Suprapubic skin (tissue), 4 donors: ENCODE measurements around the gene MYD88. TPM values are rescaled to one million over a fixed set of nuclear protein-coding genes. Genes with fewer than 3 reads are reported as not detected.
"Not testable (repeated sequence)": the region's sequence is repeated elsewhere in the genome, so short reads cannot be mapped to it uniquely, and the experiment has no call there.

Experiments
- DNase-seq, 2 donors: peaks; one replicate each; pipeline ENCODE4 v3.0.0-alpha.2; 2019; ENCODE audit warnings: low spot score in 2 of 2
- H3K27ac ChIP-seq: fragments of 200-600 bp; sonication (generic); one replicate; pipeline ENCODE4 v1.5.1; 2019
- H3K27me3 ChIP-seq: fragments of 200-600 bp; sonication (generic); one replicate; pipeline ENCODE4 v1.5.1; 2019
- H3K36me3 ChIP-seq: fragments of 200-600 bp; sonication (generic); one replicate; pipeline ENCODE4 v1.5.1; 2019
- H3K4me1 ChIP-seq: fragments of 200-600 bp; sonication (generic); one replicate; pipeline ENCODE4 v1.5.1; 2019
- H3K4me3 ChIP-seq: fragments of 200-600 bp; sonication (generic); one replicate; pipeline ENCODE4 v1.5.1; 2019; ENCODE audit warnings: mild to moderate bottlenecking
- H3K9me3 ChIP-seq: fragments of 200-600 bp; sonication (generic); one replicate; pipeline ENCODE4 v1.5.1; 2019
- CTCF ChIP-seq, 2 donors: fragments of 200-600 bp in 1 of 2; fragments of 450-650 bp in 1 of 2; sonication (generic) in 1 of 2; IDR thresholded peaks; one replicate each; pipeline ENCODE4 v1.5.1; 2016 to 2019; ENCODE audit warnings: antibody characterized with exemption in 2 of 2, mild to moderate bottlenecking in 1 of 2, moderate library complexity in 1 of 2
- EP300 ChIP-seq: sonication (generic); formaldehyde crosslinking; IDR thresholded peaks from one replicate; pipeline ENCODE4 v1.6.1; 2017; ENCODE audit warnings: antibody characterized with exemption
- POLR2A ChIP-seq, 2 donors: fragments of 450-650 bp; IDR thresholded peaks; one replicate each; pipeline ENCODE4 v1.6.1; 2017; ENCODE audit warnings: antibody characterized with exemption in 2 of 2, mild to moderate bottlenecking in 2 of 2, moderate library complexity in 2 of 2
- POLR2AphosphoS5 ChIP-seq, 3 donors: sonication (generic); formaldehyde crosslinking; IDR thresholded peaks; one replicate each; pipeline ENCODE4 v1.6.1; 2017; ENCODE audit warnings: antibody characterized with exemption in 3 of 3
- WGBS: methylation state at CpG from one replicate; pipeline ENCODE4 v1.1.5; 2018; 5-methylcytosine and 5-hydroxymethylcytosine counted together
- total RNA-seq, 4 donors: library from RNA; depleted of rRNA; stranded (reverse); fragments of >200 nt; gene quantifications; one replicate each; pipeline ENCODE4 v1.1.0, GENCODE V29; 2016

The MYD88 gene
- total RNA-seq, 4 donors from 2014 or later, result 21.6 to 33.2 (median 28.1) TPM

- DNase-seq, result peak in 1 of 2 donors; percentile 58
- Histone ChIP-seq H3K9me3 (no peaks in the 10 kb centered on the region), H3K4me1 (peaks cover 31% of the 10 kb centered on the region), H3K27me3 (no peaks in the 10 kb centered on the region), H3K4me3 (no peak overlapping the region), H3K36me3 (peaks cover 49% of the 10 kb centered on the region), H3K27ac (no peak overlapping the region)
- TF ChIP-seq CTCF (IDR thresholded peaks at IDR 0.05), result no peak
- TF ChIP-seq EP300, result no peak
- no peak for TF ChIP-seq POLR2AphosphoS5 (IDR thresholded peaks at IDR 0.05)
- no peak for TF ChIP-seq POLR2A (IDR thresholded peaks at IDR 0.05)
- WGBS, result 86% methylated on average over 10 of the region's 10 CpGs
Measured at GRCh38 chr3:38133557-38134405, 4.7 kb upstream of the MYD88 start.

GRCh38 chr3:38134517-38135143 lies 3.8 kb upstream of the MYD88 start:
- H3K27ac ChIP-seq, result not testable (repeated sequence)
- peaks cover 40% of the 10 kb centered on the region for H3K4me1 ChIP-seq

GRCh38 chr3:38135621-38136277 lies 2.7 kb upstream of the MYD88 start:
- peak overlapping the region; percentile 83 for H3K4me3 ChIP-seq
- DNase-seq, result peak in 1 of 2 donors; percentile 13
- H3K9me3 ChIP-seq, H3K27ac ChIP-seq, H3K27me3 ChIP-seq: not testable (repeated sequence)
- peaks cover 40% of the 10 kb centered on the region for H3K36me3 ChIP-seq
- peaks cover 51% of the 10 kb centered on the region for H3K4me1 ChIP-seq
- WGBS, result 62% methylated on average over 10 of the region's 10 CpGs

More at GRCh38 chr3:38134517-38135143, 3.8 kb upstream of the MYD88 start:
- 89% methylated on average over 10 of the region's 10 CpGs for WGBS
- peaks cover 40% of the 10 kb centered on the region for H3K36me3 ChIP-seq
- peak in 1 of 2 donors; percentile 20 for DNase-seq
- H3K27me3 ChIP-seq, H3K4me3 ChIP-seq, H3K9me3 ChIP-seq: not testable (repeated sequence)

GRCh38 chr3:38136393-38136776 lies 2.1 kb upstream of the MYD88 start:
- Histone ChIP-seq H3K9me3 (no peaks in the 10 kb centered on the region), H3K4me1 (peaks cover 54% of the 10 kb centered on the region), H3K27ac (peak overlapping the region; percentile 90), H3K36me3 (peaks cover 40% of the 10 kb centered on the region), H3K4me3 (peak overlapping the region; percentile 83), H3K27me3 (no peaks in the 10 kb centered on the region)
- TF ChIP-seq POLR2AphosphoS5 (IDR thresholded peaks at IDR 0.05) (no peak), CTCF (IDR thresholded peaks at IDR 0.05) (no peak), POLR2A (IDR thresholded peaks at IDR 0.05) (no peak), EP300 (no peak)
- under 1% methylated on average over 17 of the region's 20 CpGs for whole genome bisulfite sequencing
- peak in 1 of 2 donors; percentile 81 for DNase-seq

GRCh38 chr3:38136777-38137614 lies 1.5 kb upstream of the MYD88 start, which contains the start of gene ACAA1:
ACAA1 (minus strand) TSS chr3:38137127; CDS start chr3:38137035, 92 bp downstream.
- Histone ChIP-seq H3K27me3 (no peaks in the 10 kb centered on the region), H3K4me1 (peaks cover 54% of the 10 kb centered on the region), H3K9me3 (no peaks in the 10 kb centered on the region), H3K4me3 (peak within 1 kb of the TSS; percentile 83), H3K27ac (peak within 1 kb of the TSS; percentile 90), H3K36me3 (peaks cover 40% of the 10 kb centered on the region)
- 0% methylated on average over 43 of the region's 66 CpGs for WGBS
- peak; percentile 70 to 91 for TF ChIP-seq POLR2A (IDR thresholded peaks at IDR 0.05)
- TF ChIP-seq CTCF (IDR thresholded peaks at IDR 0.05), result no peak
- peak; percentile 35 to 74 (median 47) for TF ChIP-seq POLR2AphosphoS5 (IDR thresholded peaks at IDR 0.05)
- DNase-seq, result peak; percentile 100
